Uterus (tissue), 4 donors: ENCODE measurements around the gene CCDC39. TPM values are rescaled to one million over a fixed set of nuclear protein-coding genes. Genes with fewer than 3 reads are reported as not detected.
"Not testable (repeated sequence)": the region's sequence is repeated elsewhere in the genome, so short reads cannot be mapped to it uniquely, and the experiment has no call there.

Source experiments
- DNase-seq, 2 donors: peaks; one replicate each; pipeline ENCODE4 v3.0.0-alpha.2; 2019 to 2020
- H3K27ac ChIP-seq, 2 donors: fragments of 200-600 bp; sonication (generic); 1 replicate in 1 of 2; 2 replicates in 1 of 2; pipeline ENCODE4 v1.5.1; 2016 to 2018
- H3K27me3 ChIP-seq, 2 donors: fragments of 200-600 bp; sonication (generic); one replicate each; pipeline ENCODE4 v1.5.1; 2018 to 2019; ENCODE audit warnings: control low read depth in 1 of 2
- H3K36me3 ChIP-seq, 2 donors: fragments of 200-600 bp; sonication (generic); one replicate each; pipeline ENCODE4 v1.5.1; 2019; ENCODE audit warnings: control low read depth in 1 of 2
- H3K4me1 ChIP-seq, 2 donors: fragments of 200-600 bp; sonication (generic); one replicate each; pipeline ENCODE4 v1.5.1; 2018 to 2019; ENCODE audit warnings: control low read depth in 1 of 2
- H3K4me3 ChIP-seq, 2 donors: fragments of 200-600 bp; sonication (generic); 1 replicate in 1 of 2; 2 replicates in 1 of 2; pipeline ENCODE4 v1.5.1; 2018 to 2019; ENCODE audit warnings: mild to moderate bottlenecking in 1 of 2
- H3K9me3 ChIP-seq, 2 donors: fragments of 200-600 bp; sonication (generic); one replicate each; pipeline ENCODE4 v1.5.1; 2019; ENCODE audit warnings: control low read depth in 1 of 2
- CTCF ChIP-seq, 4 experiments: fragments of 200-600 bp in 2 of 4; fragments of 450-650 bp in 2 of 4; sonication (generic) in 2 of 4; IDR thresholded peaks; one replicate each; pipeline ENCODE4 v1.5.1; 2016 to 2019; ENCODE audit warnings: antibody characterized with exemption in 4 of 4, mild to moderate bottlenecking in 2 of 4, moderate library complexity in 1 of 4
- POLR2A ChIP-seq, 2 donors: fragments of 450-650 bp; IDR thresholded peaks; one replicate each; pipeline ENCODE4 v1.6.1; 2016; ENCODE audit warnings: antibody characterized with exemption in 2 of 2, mild to moderate bottlenecking in 1 of 2, moderate library complexity in 1 of 2
- intact Hi-C: fragments of 100-400 bp; cut with DNase I; formaldehyde crosslinking; loops from one replicate; pipeline ENCODE4 v1.15.1; 2023; ENCODE audit warnings: low total_unique reads
- total RNA-seq, 4 donors: library from RNA; depleted of rRNA in 3 of 4; stranded (reverse); fragments of >200 nt in 3 of 4; gene quantifications; one replicate each; pipeline versions ENCODE4 v1.1.0 to v1.2.4, GENCODE V29; 2014 to 2023
- donor health status: DM: yes; HTN: yes; CAD: no.

Gene CCDC39
- total RNA-seq, 4 donors from 2014 or later = 1.5 TPM; not detected in 3

- no peak for TF ChIP-seq CTCF (IDR thresholded peaks at IDR 0.05)
- TF ChIP-seq POLR2A (IDR thresholded peaks at IDR 0.05) = no peak
- H3K4me3 ChIP-seq = no peak overlapping the region
- no peaks in the 10 kb centered on the region for H3K27me3 ChIP-seq
- no peaks in the 10 kb centered on the region for H3K9me3 ChIP-seq
- intact Hi-C loops = no loop called here
- no peak for DNase-seq
- no peak overlapping the region for H3K27ac ChIP-seq
- peaks cover 0 to 2% of the 10 kb centered on the region in 2 donors for H3K36me3 ChIP-seq
- no peaks in the 10 kb centered on the region for H3K4me1 ChIP-seq
Observed at GRCh38 chr3:180600473-180600872, 78.8 kb downstream of the CCDC39 start.

- H3K36me3 ChIP-seq = no peaks in the 10 kb centered on the region
- no peak for DNase-seq
- H3K4me3 ChIP-seq = no peak overlapping the region
- intact Hi-C loops = no loop called here
- no peaks in the 10 kb centered on the region for H3K27me3 ChIP-seq
- H3K9me3 ChIP-seq = no peaks in the 10 kb centered on the region
- H3K4me1 ChIP-seq = no peaks in the 10 kb centered on the region
- no peak overlapping the region for H3K27ac ChIP-seq
- no peak for TF ChIP-seq POLR2A (IDR thresholded peaks at IDR 0.05)
- TF ChIP-seq CTCF (IDR thresholded peaks at IDR 0.05) = no peak
Observed at GRCh38 chr3:180595559-180595935, 83.7 kb downstream of the CCDC39 start.

GRCh38 chr3:180594631-180595558, 84.4 kb downstream of the CCDC39 start:
- Histone ChIP-seq H3K27me3 (no peaks in the 10 kb centered on the region), H3K4me3 (no peak overlapping the region), H3K9me3 (no peaks in the 10 kb centered on the region), H3K36me3 (no peaks in the 10 kb centered on the region), H3K27ac (no peak overlapping the region), H3K4me1 (no peaks in the 10 kb centered on the region)
- no peak for TF ChIP-seq POLR2A (IDR thresholded peaks at IDR 0.05)
- TF ChIP-seq CTCF (IDR thresholded peaks at IDR 0.05) = no peak
- intact Hi-C loops = no loop called here
- DNase-seq = no peak

- H3K9me3 ChIP-seq, H3K4me1 ChIP-seq, H3K36me3 ChIP-seq, DNase-seq, H3K27ac ChIP-seq, H3K4me3 ChIP-seq, H3K27me3 ChIP-seq, intact Hi-C loops: not testable (repeated sequence)
Observed at GRCh38 chr3:180593631-180594030, 85.7 kb downstream of the CCDC39 start.

GRCh38 chr3:180590396-180590795, 88.9 kb downstream of the CCDC39 start:
- TF ChIP-seq POLR2A (IDR thresholded peaks at IDR 0.05) (no peak), CTCF (IDR thresholded peaks at IDR 0.05) (no peak)
- no peak overlapping the region for H3K27ac ChIP-seq
- H3K36me3 ChIP-seq = no peaks in the 10 kb centered on the region
- H3K27me3 ChIP-seq = peaks cover 0 to 7% of the 10 kb centered on the region in 2 donors
- H3K4me1 ChIP-seq = no peaks in the 10 kb centered on the region
- no peaks in the 10 kb centered on the region for H3K9me3 ChIP-seq
- DNase-seq = no peak
- intact Hi-C loops = no loop called here
- no peak overlapping the region for H3K4me3 ChIP-seq
